Naive thymus-derived CD8-positive, alpha-beta T cell (primary cell): ENCODE data around the gene THG1L. TPM values are rescaled to one million over a fixed set of nuclear protein-coding genes. Genes with fewer than 3 reads are reported as not detected.
"Not testable (repeated sequence)": the region's sequence is repeated elsewhere in the genome, so short reads cannot be mapped to it uniquely, and the experiment has no call there.

Source experiments
- ATAC-seq, 2 donors: fragments of 150-1000 bp; cut with Tn5 transposase in 1 of 2; sonication (Bioruptor Pico), chemical (Tn5 transposase) in 1 of 2; 1 replicate in 1 of 2; 2 replicates in 1 of 2; pipeline ENCODE4 v1.10.0; 2021; ENCODE audit warnings: mild to moderate bottlenecking in 2 of 2, moderate library complexity in 2 of 2
- POLR2A ChIA-PET: fragments of 350-600 bp; sonication (Branson Sonifier 250); formaldehyde crosslinking; loops from one replicate; lab custom pipeline; 2021; ENCODE audit warnings: antibody characterized with exemption; lab: Charles Lee
- DNase-seq, 10 donors: peaks; one replicate each; pipeline versions ENCODE4 v3.0.0 to v3.0.0-alpha.2; 2020 to 2022
- H3K27ac Mint-ChIP-seq, 10 donors: one replicate each; pipeline ENCODE4 v1.8.0; 2020 to 2022; ENCODE audit warnings: mild to moderate bottlenecking in 10 of 10, mixed read lengths in 10 of 10, moderate library complexity in 4 of 10, inconsistent platforms in 1 of 10
- H3K27me3 Mint-ChIP-seq, 5 donors: one replicate each; pipeline ENCODE4 v1.8.0; 2021 to 2022; ENCODE audit warnings: mixed read lengths in 5 of 5
- H3K36me3 Mint-ChIP-seq, 3 donors: one replicate each; pipeline ENCODE4 v1.8.0; 2020 to 2022; ENCODE audit warnings: mixed read lengths in 3 of 3, mild to moderate bottlenecking in 2 of 3, inconsistent platforms in 1 of 3
- H3K4me1 Mint-ChIP-seq, 4 donors: one replicate each; pipeline ENCODE4 v1.8.0; 2021 to 2022; ENCODE audit warnings: mixed read lengths in 4 of 4
- H3K4me3 Mint-ChIP-seq, 10 donors: one replicate each; pipeline ENCODE4 v1.8.0; 2020 to 2022; ENCODE audit warnings: mild to moderate bottlenecking in 10 of 10, mixed read lengths in 10 of 10, moderate library complexity in 6 of 10, inconsistent platforms in 1 of 10
- H3K9me3 Mint-ChIP-seq, 9 donors: one replicate each; pipeline ENCODE4 v1.8.0; 2020 to 2022; ENCODE audit warnings: mixed read lengths in 9 of 9, mild to moderate bottlenecking in 3 of 9, inconsistent platforms in 1 of 9, moderate library complexity in 1 of 9
- polyA plus RNA-seq, 3 donors: library from polyadenylated mRNA; unstranded; fragments of 300-500 nt; fragmentation: Illumina TruSeq; gene quantifications; one replicate each; pipeline ENCODE4 v1.2.3, GENCODE V29; 2021
- total RNA-seq, 8 experiments: library from RNA in 2 of 8; stranded (reverse) in 2 of 8; gene quantifications; one replicate each; pipeline ENCODE4 v1.2.3 and lab custom pipeline; 2021 to 2026

The THG1L gene
- total RNA-seq = 10 to 100 TPM; 13.4 TPM
- polyA plus RNA-seq = 1 to 10 TPM; 6.3 to 9.0 (median 8.0) TPM
- total RNA-seq (lab: John Stamatoyannopoulos, UW) = 20.4 to 34.9 (median 25.6) reads per million in 6 experiments

DNA sequence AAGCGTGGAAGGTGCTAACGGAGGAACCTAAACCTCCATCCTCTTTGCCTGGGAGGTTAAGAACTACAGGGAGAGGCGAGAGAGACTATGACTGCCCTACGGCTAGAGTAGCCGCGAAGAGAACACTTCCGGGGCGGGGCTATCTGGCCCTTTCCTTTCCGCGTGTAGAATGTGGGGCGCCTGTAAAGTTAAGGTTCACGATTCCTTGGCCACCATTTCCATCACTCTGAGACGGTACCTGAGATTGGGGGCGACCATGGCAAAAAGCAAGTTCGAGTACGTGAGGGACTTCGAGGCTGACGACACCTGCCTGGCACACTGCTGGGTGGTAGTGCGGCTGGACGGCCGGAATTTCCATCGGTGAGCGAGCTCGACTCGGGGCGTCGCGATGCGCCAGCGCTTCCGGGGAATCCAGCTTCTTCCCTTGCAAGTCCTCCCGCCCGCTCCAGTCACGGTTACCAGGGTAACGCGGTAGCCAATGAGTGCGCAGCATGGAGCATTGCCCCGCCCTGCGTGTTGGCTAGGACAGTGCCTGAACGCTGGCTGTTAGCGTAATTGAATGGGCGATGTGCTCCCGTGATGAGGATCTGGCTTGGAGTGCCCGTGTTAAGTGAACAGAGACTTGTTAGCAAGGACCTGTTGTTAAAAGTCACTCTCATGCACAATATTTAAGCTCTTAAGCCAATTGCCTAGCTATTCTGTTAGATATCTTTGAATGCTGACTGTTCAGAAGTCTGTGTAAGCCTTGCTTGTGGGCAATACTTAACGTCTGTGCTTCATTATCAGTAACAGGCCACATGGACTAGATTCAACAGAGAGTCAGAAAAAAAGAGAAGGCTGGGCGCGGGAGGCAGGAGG, at the start of gene THG1L:
Gene THG1L (plus strand): TSS at position 149 of the 858 bp plus-strand sequence. CDS start 21 bp downstream, at position 170.
- Mint-ChIP-seq H3K36me3 (peaks cover 0 to 31% (median 5%) of the 10 kb centered on the region in 3 donors), H3K4me3 (peak within 1 kb of the TSS; percentile 93 to 99 (median 96)), H3K9me3 (no peaks in the 10 kb centered on the region), H3K4me1 (peaks cover 6 to 31% (median 22%) of the 10 kb centered on the region in 4 donors), H3K27ac (peak within 1 kb of the TSS; percentile 91 to 99 (median 97)), H3K27me3 (no peaks in the 10 kb centered on the region)
- POLR2A ChIA-PET = interaction anchor here (0.6 to 1.6 kb wide), 4 partner anchors 12 to 589 kb away, joined by 3 to 15 read pairs (median 6); partner anchors contain the start of genes CLINT1, LSM11 and MED7
- DNase-seq (peak; percentile 88 to 99 (median 97)), ATAC-seq (peak; percentile 92 to 95)

DNA sequence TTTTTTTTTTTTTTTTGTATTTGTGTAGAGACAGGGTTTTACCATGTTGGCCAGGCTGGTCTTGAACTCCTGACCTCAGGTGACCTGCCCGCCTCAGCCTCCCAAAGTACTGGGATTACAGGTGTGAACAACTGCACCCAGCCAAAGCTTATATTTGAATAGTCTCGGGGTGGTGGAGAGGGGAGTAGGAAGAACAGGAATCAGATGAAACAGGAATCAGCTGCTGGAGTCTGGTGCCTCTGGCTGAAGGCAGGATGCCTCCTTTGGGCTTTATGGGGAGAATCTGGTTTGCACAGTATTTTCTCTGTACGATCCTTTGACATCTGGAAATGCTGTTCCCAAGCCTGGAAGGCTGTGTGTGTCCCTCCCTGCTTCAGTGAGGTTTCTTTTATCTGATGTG, 49.0 kb upstream of the THG1L start:
- no peak overlapping the region for H3K27ac Mint-ChIP-seq
- POLR2A ChIA-PET = interaction anchor here (0.5 to 0.6 kb wide), 2 partner anchors 31 to 131 kb away, joined by 5 read pairs; no protein-coding TSS in a partner anchor
- no peaks in the 10 kb centered on the region for H3K27me3 Mint-ChIP-seq
- H3K4me1 Mint-ChIP-seq = no peaks in the 10 kb centered on the region
- ATAC-seq (no peak), DNase-seq (no peak)
- no peaks in the 10 kb centered on the region for H3K9me3 Mint-ChIP-seq
- no peak overlapping the region for H3K4me3 Mint-ChIP-seq
- H3K36me3 Mint-ChIP-seq = no peaks in the 10 kb centered on the region

DNA sequence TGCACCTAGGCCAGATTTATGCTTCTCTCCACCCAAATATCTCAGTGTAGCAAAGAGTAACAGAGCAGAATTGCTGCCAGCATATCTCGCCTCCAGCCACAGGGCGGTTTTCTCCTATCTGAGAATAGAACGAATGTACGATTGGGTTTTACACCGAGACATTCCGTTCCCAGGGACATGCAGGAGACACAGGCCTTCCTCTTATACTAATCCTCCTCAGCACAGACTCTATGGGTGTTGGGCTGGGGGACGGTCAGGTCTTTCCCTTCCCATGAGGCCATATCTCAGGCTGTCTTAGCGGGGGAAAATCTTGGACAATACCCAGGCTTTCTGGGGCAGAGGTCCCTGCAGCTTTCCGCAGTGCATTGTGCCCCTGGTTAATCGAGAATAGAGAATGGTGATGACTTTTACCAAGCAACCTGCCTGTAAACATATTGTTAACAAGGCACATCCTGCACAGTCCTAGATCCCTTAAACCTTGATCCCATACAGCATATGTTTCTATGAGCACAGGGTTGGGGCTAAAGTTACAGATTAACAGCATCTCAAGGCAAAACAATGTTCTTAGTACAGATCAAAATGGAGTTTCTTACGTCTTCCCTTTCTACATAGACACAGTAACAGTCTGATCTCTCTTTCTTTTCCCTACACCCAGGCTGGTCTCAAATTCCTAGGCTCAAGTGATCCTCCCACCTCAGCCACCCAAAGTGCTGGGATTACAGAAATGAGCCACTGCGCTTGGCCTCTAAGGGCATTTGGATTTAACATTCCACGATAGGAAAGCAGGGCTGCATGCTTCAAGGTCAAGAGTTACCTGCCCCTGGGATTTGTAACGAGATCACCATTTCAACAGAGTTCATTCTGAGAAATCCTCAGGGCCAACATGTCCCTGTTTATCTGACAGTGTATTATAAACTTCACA, 44.7 kb upstream of the THG1L start:
- not testable (repeated sequence) for H3K36me3 Mint-ChIP-seq, DNase-seq, H3K4me1 Mint-ChIP-seq, H3K27ac Mint-ChIP-seq, H3K4me3 Mint-ChIP-seq, H3K27me3 Mint-ChIP-seq, H3K9me3 Mint-ChIP-seq, ATAC-seq
- POLR2A ChIA-PET = interaction anchor here (0.6 kb wide), 1 partner anchor 1910 kb away, joined by 3 read pairs; no protein-coding TSS in a partner anchor

DNA sequence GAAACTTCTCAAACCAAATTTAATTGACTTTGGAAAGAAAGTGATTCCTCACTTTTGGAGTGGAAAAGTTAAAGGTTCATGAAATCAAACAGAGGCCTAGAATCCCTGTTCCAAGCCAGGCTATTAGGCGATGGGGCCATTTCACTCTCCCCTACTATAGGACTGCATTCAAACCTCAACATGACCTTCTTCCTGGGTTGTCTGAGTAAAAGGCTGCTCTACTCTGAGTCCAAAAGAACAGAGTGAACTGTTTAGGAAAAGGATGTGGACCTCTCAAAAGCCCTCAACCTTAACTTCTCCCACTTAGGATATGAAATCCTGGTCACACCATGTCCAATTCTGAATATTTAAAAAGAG, 44.0 kb upstream of the THG1L start:
- no peak overlapping the region for H3K27ac Mint-ChIP-seq

DNA sequence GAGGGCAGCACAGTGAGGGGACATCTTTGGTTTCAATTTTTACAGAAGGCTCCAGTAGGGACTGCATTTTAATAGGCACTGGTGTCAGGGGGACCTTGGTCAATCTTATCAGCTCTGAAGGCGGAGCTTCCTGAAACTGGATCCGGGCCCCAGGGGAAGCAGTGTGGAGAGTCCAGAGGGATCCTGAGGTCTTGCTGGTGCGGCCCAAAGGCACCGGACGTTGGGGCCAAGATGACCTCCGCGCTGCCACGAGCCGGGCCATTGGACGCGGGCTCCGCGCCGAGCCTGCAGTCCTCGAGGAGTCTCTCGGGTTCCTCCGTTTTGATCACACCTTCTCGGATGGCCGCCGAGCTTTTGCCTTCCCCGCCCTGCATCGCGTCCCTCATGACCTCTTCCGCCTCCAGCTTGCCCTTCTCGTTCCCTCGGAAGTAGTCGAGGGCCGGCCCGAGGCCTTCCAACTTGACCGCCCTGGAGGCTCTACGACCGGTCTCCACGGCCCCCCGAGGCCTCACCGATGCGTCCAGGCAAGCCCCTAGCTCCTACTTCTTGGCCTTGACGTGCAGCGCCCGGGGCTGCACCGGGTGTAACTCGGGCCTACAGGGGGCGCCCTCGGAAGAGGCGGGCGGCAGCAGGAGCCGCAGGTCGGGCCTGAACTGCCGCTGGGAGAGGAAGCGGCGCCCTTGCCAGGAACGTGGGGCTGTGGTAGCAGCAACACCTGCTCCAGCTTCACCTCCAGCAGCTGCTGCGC, 41.1 kb upstream of the THG1L start:
- peaks cover 0 to 4% (median 0%) of the 10 kb centered on the region in 9 donors for H3K9me3 Mint-ChIP-seq
- H3K4me3 Mint-ChIP-seq = no peak overlapping the region
- peaks cover 0 to 7% (median 2%) of the 10 kb centered on the region in 5 donors for H3K27me3 Mint-ChIP-seq
- peak in 1 of 2 donors; percentile 44 for ATAC-seq
- DNase-seq = peak in 2 of 10 donors; percentile 7 to 10
- H3K36me3 Mint-ChIP-seq = peaks cover 0 to 6% (median 0%) of the 10 kb centered on the region in 3 donors
- H3K27ac Mint-ChIP-seq = no peak overlapping the region
- POLR2A ChIA-PET = no interaction called here
- no peaks in the 10 kb centered on the region for H3K4me1 Mint-ChIP-seq

More for the DNA sequence above, 44.0 kb upstream of the THG1L start:
- H3K4me3 Mint-ChIP-seq = no peak overlapping the region
- H3K4me1 Mint-ChIP-seq = no peaks in the 10 kb centered on the region
- peaks cover 0 to 4% (median 0%) of the 10 kb centered on the region in 9 donors for H3K9me3 Mint-ChIP-seq
- H3K36me3 Mint-ChIP-seq = peaks cover 0 to 6% (median 0%) of the 10 kb centered on the region in 3 donors
- ATAC-seq (no peak), DNase-seq (no peak)
- POLR2A ChIA-PET = no interaction called here
- H3K27me3 Mint-ChIP-seq = no peaks in the 10 kb centered on the region

DNA sequence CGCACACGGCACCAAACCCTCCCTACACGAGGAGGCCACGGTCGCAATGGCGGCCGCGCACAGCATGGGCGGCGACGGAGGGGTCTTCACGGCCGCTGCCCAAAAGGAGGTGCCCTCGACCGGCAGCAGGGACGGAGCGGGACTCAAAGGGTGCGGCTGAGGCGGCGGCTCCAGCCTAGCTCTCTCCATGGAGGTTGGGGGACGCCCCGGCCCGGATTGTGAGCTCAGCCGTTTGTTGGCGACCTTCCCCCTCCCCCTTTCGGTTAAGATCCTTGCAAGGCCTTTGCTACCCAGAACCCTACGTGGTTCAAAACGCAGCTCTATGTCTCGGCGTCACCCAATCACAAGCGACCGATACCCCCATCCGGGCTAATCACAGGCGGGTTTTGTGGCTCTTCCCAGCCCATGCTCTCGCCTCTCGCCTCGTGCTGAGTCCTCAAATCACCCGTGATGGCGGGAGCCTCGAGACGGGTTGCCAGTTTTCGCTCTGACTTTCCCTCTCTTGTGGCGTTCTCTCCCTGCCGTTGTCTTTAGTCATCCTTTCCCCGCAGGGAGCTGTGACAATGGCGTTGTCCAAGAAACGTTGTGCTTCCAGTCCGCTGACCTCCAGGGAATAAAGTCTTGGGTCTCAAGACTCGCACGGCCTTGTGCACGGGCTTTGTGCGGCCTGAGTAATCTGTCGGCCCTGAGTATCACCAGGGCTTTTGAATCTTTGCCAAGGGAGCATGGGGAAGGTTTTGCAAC, 40.4 kb upstream of the THG1L start:
- POLR2A ChIA-PET = interaction anchor here (0.6 kb wide), 1 partner anchor 28 kb away, joined by 6 read pairs; no protein-coding TSS in a partner anchor
- H3K4me3 Mint-ChIP-seq = peak overlapping the region in 1 of 10 donors; percentile 5
- peaks cover 0 to 4% (median 0%) of the 10 kb centered on the region in 9 donors for H3K9me3 Mint-ChIP-seq
- DNase-seq (no peak), ATAC-seq (no peak)
- no peaks in the 10 kb centered on the region for H3K4me1 Mint-ChIP-seq
- H3K27ac Mint-ChIP-seq = no peak overlapping the region
- peaks cover 0 to 6% (median 0%) of the 10 kb centered on the region in 3 donors for H3K36me3 Mint-ChIP-seq
- H3K27me3 Mint-ChIP-seq = peaks cover 0 to 11% (median 3%) of the 10 kb centered on the region in 5 donors

DNA sequence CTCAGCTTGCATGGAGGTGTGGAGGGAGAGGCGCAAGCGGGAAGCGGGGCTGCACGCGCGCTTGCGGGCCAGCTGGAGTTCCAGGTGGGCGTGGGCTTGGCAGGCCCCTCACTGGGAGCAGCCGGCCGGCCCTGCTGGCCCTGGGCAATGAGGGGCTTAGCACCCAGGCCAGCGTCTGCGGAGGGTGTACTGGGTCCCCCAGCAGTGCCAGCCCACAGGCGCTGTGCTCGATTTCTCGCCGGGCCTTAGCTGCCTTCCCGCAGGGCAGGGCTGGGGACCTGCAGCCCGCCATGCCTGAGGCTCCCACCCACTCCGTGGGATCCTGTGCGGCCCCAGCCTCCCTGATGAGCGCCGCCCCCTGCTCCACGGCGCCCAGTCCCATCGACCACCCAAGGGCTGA, 37.4 kb upstream of the THG1L start:
- H3K4me3 Mint-ChIP-seq, DNase-seq, POLR2A ChIA-PET, H3K27ac Mint-ChIP-seq, H3K4me1 Mint-ChIP-seq, ATAC-seq: not testable (repeated sequence)
- H3K27me3 Mint-ChIP-seq = peaks cover 0 to 15% (median 6%) of the 10 kb centered on the region in 5 donors
- H3K9me3 Mint-ChIP-seq = peaks cover 0 to 23% (median 7%) of the 10 kb centered on the region in 9 donors
- peaks cover 0 to 11% (median 0%) of the 10 kb centered on the region in 3 donors for H3K36me3 Mint-ChIP-seq

DNA sequence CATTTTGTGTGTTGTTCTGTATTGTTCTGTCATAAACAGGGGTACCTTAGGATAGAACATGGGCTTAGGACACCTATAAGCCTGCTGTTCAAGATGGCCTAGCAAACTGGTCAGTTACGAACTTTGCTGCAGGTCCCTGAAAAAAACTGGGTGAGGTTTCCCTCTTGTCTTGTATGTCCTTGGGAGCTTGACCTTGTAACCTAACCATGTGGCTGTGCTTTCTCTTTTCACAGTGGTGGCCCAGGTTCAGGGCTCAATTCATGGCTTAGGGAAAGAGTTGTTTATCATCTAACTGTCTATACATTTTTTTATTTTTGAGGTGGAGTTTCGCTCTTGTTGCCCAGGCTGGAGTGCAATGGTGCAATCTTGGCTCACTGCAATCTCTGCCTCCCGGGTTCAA, 35.1 kb upstream of the THG1L start:
- POLR2A ChIA-PET, H3K27ac Mint-ChIP-seq, H3K4me3 Mint-ChIP-seq, DNase-seq, ATAC-seq, H3K4me1 Mint-ChIP-seq: not testable (repeated sequence)
- peaks cover 0 to 15% (median 6%) of the 10 kb centered on the region in 5 donors for H3K27me3 Mint-ChIP-seq
- peaks cover 0 to 11% (median 0%) of the 10 kb centered on the region in 3 donors for H3K36me3 Mint-ChIP-seq
- H3K9me3 Mint-ChIP-seq = peaks cover 0 to 36% (median 8%) of the 10 kb centered on the region in 9 donors

DNA sequence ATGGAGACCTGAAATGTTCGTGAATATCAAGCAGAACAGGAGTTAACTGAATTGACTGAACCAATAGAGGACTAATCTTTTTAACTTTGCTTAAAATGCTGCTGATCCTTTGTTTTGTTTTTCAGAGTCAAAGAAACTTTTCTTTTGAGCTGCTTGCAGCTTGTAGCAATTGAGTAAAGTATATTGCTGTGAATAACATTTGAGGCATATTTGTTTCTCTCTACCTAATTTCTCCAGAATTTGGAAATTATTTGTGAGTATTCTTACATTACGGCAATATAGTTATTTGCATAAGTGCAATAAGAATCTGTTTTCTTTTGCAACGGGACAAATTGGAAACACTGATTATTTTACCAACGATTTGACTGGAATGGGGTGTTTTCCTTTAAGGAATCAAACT, 32.5 kb upstream of the THG1L start:
- H3K36me3 Mint-ChIP-seq, ATAC-seq, DNase-seq, H3K4me1 Mint-ChIP-seq, H3K4me3 Mint-ChIP-seq, H3K27ac Mint-ChIP-seq, POLR2A ChIA-PET: not testable (repeated sequence)
- H3K9me3 Mint-ChIP-seq = peaks cover 0 to 40% (median 8%) of the 10 kb centered on the region in 9 donors
- H3K27me3 Mint-ChIP-seq = peaks cover 0 to 11% (median 6%) of the 10 kb centered on the region in 5 donors

DNA sequence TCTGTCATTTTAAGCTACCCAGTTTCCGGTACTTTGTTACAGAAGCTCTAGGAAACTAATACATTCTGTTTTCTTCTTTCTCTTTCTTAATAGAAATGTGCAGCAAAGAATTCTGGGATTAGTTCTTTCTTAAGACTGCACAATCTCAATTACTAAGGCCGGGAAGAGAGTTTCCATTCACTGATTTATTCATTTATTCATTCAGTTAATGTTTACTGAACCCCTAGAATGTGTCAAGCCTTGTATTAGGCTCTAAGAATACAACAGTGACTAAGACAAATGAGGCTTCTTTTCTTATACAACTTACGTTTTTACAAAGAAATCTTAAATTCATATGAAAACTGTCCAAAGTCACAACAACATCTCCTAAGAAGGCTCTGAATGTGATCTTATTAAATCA, 27.5 kb upstream of the THG1L start:
- POLR2A ChIA-PET = no interaction called here
- Mint-ChIP-seq H3K27ac (no peak overlapping the region), H3K36me3 (peaks cover 0 to 1% (median 0%) of the 10 kb centered on the region in 3 donors), H3K9me3 (peaks cover 0 to 24% (median 3%) of the 10 kb centered on the region in 9 donors), H3K4me3 (no peak overlapping the region), H3K4me1 (no peaks in the 10 kb centered on the region), H3K27me3 (peaks cover 6 to 17% (median 13%) of the 10 kb centered on the region in 5 donors)
- DNase-seq = no peak
- no peak for ATAC-seq

DNA sequence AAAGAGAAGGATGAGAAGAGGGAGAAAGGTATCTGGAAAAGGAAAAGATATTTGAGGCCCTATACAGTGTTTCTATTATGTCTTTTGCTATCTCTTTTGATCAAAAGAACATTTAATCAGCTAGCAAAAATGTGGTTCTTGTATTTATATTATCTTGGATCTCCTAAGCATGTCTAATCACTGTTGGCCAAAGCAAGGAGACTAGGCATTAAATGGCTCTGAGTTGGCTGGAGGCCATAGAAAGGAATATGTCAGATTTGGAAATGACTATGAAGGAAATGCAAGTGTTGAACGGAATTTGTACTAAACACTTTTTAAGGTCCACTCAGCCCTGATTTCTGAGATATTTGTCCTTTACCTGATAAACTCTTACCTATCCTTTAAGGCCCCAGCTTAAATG, 22.4 kb upstream of the THG1L start:
- Mint-ChIP-seq H3K4me3 (no peak overlapping the region), H3K27ac (no peak overlapping the region), H3K27me3 (peaks cover 5 to 19% (median 13%) of the 10 kb centered on the region in 5 donors), H3K36me3 (no peaks in the 10 kb centered on the region), H3K4me1 (no peaks in the 10 kb centered on the region), H3K9me3 (no peaks in the 10 kb centered on the region)
- DNase-seq (no peak), ATAC-seq (no peak)
- POLR2A ChIA-PET = no interaction called here
